K562 (cell line): Measurements from ENCODE around the gene ATXN7L1. TPM values are rescaled to one million over a fixed set of nuclear protein-coding genes. Genes with fewer than 3 reads are reported as not detected.

Experiments used
- GATA2 ChIP-seq: sonication (generic); formaldehyde crosslinking; IDR thresholded peaks from 2 replicates; pipeline ENCODE4 v1.4.0; 2020; ENCODE audit warnings: mild to moderate bottlenecking, missing genetic modification reagents
- ILF3 ChIP-seq: fragments of 450-650 bp; IDR thresholded peaks from 2 replicates; pipeline ENCODE4 v1.6.1; 2018; ENCODE audit warnings: antibody characterized with exemption, mild to moderate bottlenecking, moderate library complexity, borderline replicate concordance
- PTRF ChIP-seq: fragments of 450-650 bp; IDR thresholded peaks from 2 replicates; pipeline ENCODE4 v1.6.1; 2016; ENCODE audit warnings: mild to moderate bottlenecking, missing genetic modification characterization, missing compliant biosample characterization
- ZFP1 ChIP-seq: fragments of 450-650 bp; formaldehyde crosslinking; IDR thresholded peaks from 2 replicates; pipeline ENCODE4 v1.4.0; 2020; ENCODE audit warnings: mild to moderate bottlenecking, mixed read lengths
- ZNF324 ChIP-seq: fragments of 250-450 bp; sonication (Bioruptor Pico); IDR thresholded peaks from 2 replicates; pipeline ENCODE4 v1.4.0; 2020; ENCODE audit warnings: mild to moderate bottlenecking
- polyA plus RNA-seq, 8 experiments: library from polyadenylated mRNA; depleted of rRNA in 4 of 8; stranded (reverse) in 5 of 8; unstranded in 3 of 8; fragments of >200 nt; fragmentation: Nextera tagmentation in 2 of 8; fragmentation: Illumina TruSeq in 1 of 8; extraction: Ambion mirVana in 2 of 8; extraction: Trizol in 1 of 8; gene quantifications; 2 replicates each; pipeline versions ENCODE4 v1.2.1 to v1.2.3, GENCODE V29; 2011 to 2014; ENCODE audit warnings: inconsistent platforms in 1 of 8, missing spikeins in 1 of 8
- total RNA-seq, 7 experiments: library from RNA; depleted of rRNA in 6 of 7; stranded (reverse); fragments of >200 nt in 6 of 7; fragmentation: Illumina TruSeq in 2 of 7; extraction: Trizol in 2 of 7; gene quantifications; 2 replicates each; pipeline versions ENCODE4 v1.2.1 to v1.2.3, GENCODE V29; 2011 to 2021; ENCODE audit warnings: low replicate concordance in 1 of 7
- TF ChIP-seq, protein P1 (sequence below), 2 experiments: fragments of 450-650 bp; IDR thresholded peaks; 2 replicates each; pipeline ENCODE4 v1.6.1; 2016; ENCODE audit warnings: mild to moderate bottlenecking in 2 of 2, borderline replicate concordance in 1 of 2, low read depth in 1 of 2, moderate library complexity in 1 of 2

ATXN7L1 gene
- total and polyA plus RNA-seq, 9 of the 15 experiments (the other 6 are each of a cell fraction or from before 2014, with no cell fraction given) = 6.6 to 13.7 (median 10.7) TPM

DNA sequence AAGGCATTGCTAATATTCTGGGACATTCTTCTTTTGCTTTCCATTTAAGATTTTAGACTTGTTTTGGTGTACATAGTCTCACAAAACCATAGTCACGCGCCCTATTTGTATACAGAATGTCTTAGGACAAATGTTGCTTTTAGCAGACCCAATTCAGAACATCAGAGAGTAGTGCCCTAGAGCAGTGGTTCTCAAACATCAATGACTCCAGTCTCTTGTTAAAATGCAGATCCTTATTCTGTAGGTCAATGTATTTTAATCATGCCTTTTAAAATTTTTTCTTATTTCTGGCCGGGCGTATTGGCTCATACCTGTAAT, 167.7 kb downstream of the ATXN7L1 start (continued):
- TF ChIP-seq ZFP1 (CRISPR knock-in tag) (no peak), ZNF324 (CRISPR knock-in tag) (no peak), PTRF (tag) (no peak), ILF3 (no peak), GATA2 (no peak)
- TF ChIP-seq, protein P1, sequence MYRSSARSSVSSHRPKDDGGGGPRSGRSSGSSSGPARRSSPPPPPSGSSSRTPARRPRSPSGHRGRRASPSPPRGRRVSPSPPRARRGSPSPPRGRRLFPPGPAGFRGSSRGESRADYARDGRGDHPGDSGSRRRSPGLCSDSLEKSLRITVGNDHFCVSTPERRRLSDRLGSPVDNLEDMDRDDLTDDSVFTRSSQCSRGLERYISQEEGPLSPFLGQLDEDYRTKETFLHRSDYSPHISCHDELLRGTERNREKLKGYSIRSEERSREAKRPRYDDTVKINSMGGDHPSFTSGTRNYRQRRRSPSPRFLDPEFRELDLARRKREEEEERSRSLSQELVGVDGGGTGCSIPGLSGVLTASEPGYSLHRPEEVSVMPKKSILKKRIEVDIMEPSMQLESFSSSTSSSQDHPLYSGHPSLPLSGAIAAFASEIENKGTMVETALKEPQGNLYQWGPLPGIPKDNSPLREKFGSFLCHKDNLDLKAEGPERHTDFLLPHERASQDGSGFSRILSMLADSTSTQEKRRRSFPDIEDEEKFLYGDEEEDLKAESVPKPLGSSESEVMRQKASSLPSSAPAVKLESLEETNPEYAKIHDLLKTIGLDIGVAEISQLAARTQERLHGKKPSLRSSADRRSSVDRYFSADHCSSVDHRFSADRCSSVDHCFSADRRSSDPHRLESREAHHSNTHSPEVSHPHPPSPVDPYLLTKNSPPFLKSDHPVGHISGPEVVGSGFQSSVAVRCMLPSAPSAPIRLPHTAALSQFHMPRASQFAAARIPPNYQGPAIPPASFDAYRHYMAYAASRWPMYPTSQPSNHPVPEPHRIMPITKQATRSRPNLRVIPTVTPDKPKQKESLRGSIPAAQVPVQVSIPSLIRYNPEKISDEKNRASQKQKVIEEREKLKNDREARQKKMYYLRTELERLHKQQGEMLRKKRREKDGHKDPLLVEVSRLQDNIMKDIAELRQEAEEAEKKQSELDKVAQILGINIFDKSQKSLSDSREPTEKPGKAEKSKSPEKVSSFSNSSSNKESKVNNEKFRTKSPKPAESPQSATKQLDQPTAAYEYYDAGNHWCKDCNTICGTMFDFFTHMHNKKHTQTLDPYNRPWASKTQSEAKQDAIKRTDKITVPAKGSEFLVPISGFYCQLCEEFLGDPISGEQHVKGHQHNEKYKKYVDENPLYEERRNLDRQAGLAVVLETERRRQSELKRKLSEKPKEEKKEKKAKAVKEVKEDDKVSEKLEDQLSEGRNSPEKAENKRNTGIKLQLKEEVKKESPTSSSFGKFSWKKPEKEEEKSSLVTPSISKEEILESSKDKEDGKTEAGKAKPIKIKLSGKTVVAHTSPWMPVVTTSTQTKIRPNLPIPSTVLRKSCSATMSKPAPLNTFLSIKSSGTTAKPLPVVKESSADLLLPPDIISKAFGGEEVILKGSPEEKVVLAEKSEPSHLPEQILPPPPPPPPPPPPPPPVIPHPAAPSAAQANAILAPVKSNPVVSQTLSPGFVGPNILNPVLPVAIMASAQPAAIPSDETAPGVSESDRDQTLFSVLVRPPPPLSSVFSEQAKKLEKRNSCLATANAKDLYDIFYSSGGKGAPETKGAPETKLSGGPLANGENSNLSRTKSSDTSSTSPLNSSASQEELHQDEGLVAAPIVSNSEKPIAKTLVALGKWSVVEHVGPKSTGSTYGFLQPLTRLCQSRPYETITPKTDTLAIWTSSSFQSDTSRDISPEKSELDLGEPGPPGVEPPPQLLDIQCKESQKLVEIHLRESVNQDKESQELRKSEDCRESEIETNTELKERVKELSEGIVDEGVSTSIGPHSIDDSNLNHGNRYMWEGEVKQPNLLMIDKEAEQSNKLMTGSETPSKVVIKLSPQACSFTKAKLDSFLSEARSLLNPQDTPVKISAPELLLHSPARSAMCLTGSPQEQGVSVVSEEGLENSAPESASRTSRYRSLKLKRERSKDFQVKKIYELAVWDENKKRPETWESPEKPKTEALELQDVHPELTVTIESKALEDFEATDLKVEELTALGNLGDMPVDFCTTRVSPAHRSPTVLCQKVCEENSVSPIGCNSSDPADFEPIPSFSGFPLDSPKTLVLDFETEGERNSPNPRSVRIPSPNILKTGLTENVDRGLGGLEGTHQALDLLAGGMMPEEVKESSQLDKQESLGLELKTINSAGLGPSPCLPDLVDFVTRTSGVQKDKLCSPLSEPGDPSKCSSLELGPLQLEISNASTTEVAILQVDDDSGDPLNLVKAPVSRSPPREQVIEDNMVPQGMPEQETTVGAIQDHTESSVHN (IDR thresholded peaks at IDR 0.05; ENCODE audit: borderline replicate concordance in 1 of 2, low read depth in 1 of 2) = no peak
